ENCODE measurements around the gene M1AP. TPM values are rescaled to one million over a fixed set of nuclear protein-coding genes. Genes with fewer than 3 reads are reported as not detected.

M1AP gene
- total and polyA plus RNA-seq, 2 of the 4 experiments (the other 2 are of a cell fraction), result 0.03 TPM; not detected in 1

DNA sequence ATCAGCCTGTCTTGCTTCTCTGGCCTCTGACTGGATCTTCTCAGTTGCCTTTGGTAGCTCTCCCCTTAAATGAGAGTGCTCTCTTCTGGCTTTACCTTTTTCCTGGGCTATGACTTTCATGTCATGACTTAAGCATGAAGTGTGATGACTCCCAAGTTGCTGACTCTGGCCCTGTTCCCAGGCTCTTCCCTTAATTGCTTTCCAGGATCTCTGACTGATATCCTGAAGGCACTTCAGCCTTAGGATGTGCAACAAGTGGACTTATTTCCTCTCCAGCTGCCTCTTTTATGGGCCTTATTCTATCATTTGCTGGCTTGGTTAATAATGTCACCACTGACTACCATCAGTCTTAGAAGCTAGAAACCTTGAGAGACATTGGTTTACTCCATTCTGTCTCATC is 23.3 kb upstream of the M1AP start:
- TF ChIP-seq SMC3 (IDR thresholded peaks at IDR 0.05; ENCODE audit: low read depth, low read length), result no peak
- TF ChIP-seq RFX5 (IDR thresholded peaks at IDR 0.05; ENCODE audit: low read depth, low read length), result no peak
- TF ChIP-seq POLR2A (IDR thresholded peaks at IDR 0.05; ENCODE audit: low read depth, low read length), result no peak
- no peak for TF ChIP-seq FOS (IDR thresholded peaks at IDR 0.05; ENCODE audit: low read depth, low read length)
- no peak for TF ChIP-seq MXI1 (IDR thresholded peaks at IDR 0.05; ENCODE audit: borderline replicate concordance, low read depth, low read length)
- TF ChIP-seq CEBPB (IDR thresholded peaks at IDR 0.05; ENCODE audit: low read depth, low read length), result no peak
- no peak overlapping the region for H3K23ac ChIP-seq (ENCODE audit: low read depth, low read length)
- in situ Hi-C loops (cut with MboI; ENCODE audit: low sequenced_read_pairs) (no loop called here), intact Hi-C loops (cut with micrococcal nuclease) (no loop called here), dilution Hi-C loops (cut with HindIII; ENCODE audit: low sequenced_read_pairs, unreplicated experiment) (no loop called here)
- H2BK120ac ChIP-seq (ENCODE audit: low read depth, low read length), result no peak overlapping the region
- no peak overlapping the region for H4K5ac ChIP-seq (ENCODE audit: low read depth, low read length)
- H3K9me3 ChIP-seq (ENCODE audit: control insufficient read depth, insufficient read depth, low read length), result no peaks in the 10 kb centered on the region
- H4K8ac ChIP-seq (ENCODE audit: low read depth in 2 of 2, low read length in 2 of 2), result no peak overlapping the region
- H4K20me1 ChIP-seq (ENCODE audit: insufficient read depth, low read length), result no peaks in the 10 kb centered on the region
- H2AK5ac ChIP-seq (ENCODE audit: low read depth, low read length), result no peak overlapping the region
- H2BK15ac ChIP-seq (ENCODE audit: low read depth, low read length), result no peak overlapping the region
- H3K9me1 ChIP-seq (ENCODE audit: insufficient read depth, low read length), result no peaks in the 10 kb centered on the region
- H3K27ac ChIP-seq (ENCODE audit: insufficient read depth, low read length), result no peak overlapping the region
- no peak overlapping the region for H3K4me2 ChIP-seq (ENCODE audit: low read depth, low read length)
- peaks cover 6% of the 10 kb centered on the region; the same call in 1 of the 2 replicates for H3K36me3 ChIP-seq (ENCODE audit: control insufficient read depth, insufficient read depth, low read length)
- H3K4me3 ChIP-seq (ENCODE audit: insufficient read depth, low read depth, low read length), result no peak overlapping the region
- H4K91ac ChIP-seq (ENCODE audit: insufficient read depth, low read depth, low read length), result no peak overlapping the region
- no peak overlapping the region for H3K18ac ChIP-seq (ENCODE audit: low read depth, low read length)
- ChIA-PET CTCF (interaction anchor here (1.2 kb wide), 1 partner anchor 11 kb away, joined by 3 read pairs; no protein-coding TSS in a partner anchor), POLR2A (ENCODE audit: unreplicated experiment) (interaction anchor here (0.6 kb wide), 1 partner anchor 68 kb away, joined by 3 read pairs; no protein-coding TSS in a partner anchor)
- H2BK5ac ChIP-seq (ENCODE audit: low read depth, low read length, poor library complexity, severe bottlenecking), result no peak overlapping the region
- DNase-seq (peak; percentile 74), ATAC-seq (ENCODE audit: low read depth) (peak; percentile 48)
- no peaks in the 10 kb centered on the region for H3K4me1 ChIP-seq (ENCODE audit: control insufficient read depth, insufficient read depth, low read length)
- no peak overlapping the region for H2AK9ac ChIP-seq (replicated peaks; ENCODE audit: low read depth, low read length, poor library complexity)
- no peak overlapping the region for H3K56ac ChIP-seq (ENCODE audit: extremely low read depth, insufficient read depth, low read length)
- no peak overlapping the region for H2AFZ ChIP-seq (replicated peaks; ENCODE audit: low read length, poor library complexity)
- no peaks in the 10 kb centered on the region for H3K79me1 ChIP-seq (ENCODE audit: low read depth in 1 of 2, low read length in 2 of 2)
- BruUV-seq (replicated peaks), result no TSS peak
- H3K9ac ChIP-seq (ENCODE audit: low read depth, low read length), result no peak overlapping the region
- H3K4ac ChIP-seq (ENCODE audit: low read depth, low read length), result no peak overlapping the region
- H3K27me3 ChIP-seq (ENCODE audit: control insufficient read depth, insufficient read depth, low read length), result no peaks in the 10 kb centered on the region
- no peak overlapping the region for H3K14ac ChIP-seq (replicated peaks; ENCODE audit: low read depth, low read length)
- no peak overlapping the region for H2BK20ac ChIP-seq (ENCODE audit: low read depth, low read length)
